ENCODE data around the gene PPP6R2. TPM values are rescaled to one million over a fixed set of nuclear protein-coding genes. Genes with fewer than 3 reads are reported as not detected.
"Not testable (repeated sequence)": the region's sequence is repeated elsewhere in the genome, so short reads cannot be mapped to it uniquely, and the experiment has no call there.

The PPP6R2 gene
- total and polyA plus RNA-seq, 2 donors = 45.4 to 45.7 TPM

- H3K9me3 ChIP-seq (ENCODE audit: control insufficient read depth in 2 of 2, insufficient read depth in 1 of 2, low read length in 1 of 2) = peaks cover 0 to 4% of the 10 kb centered on the region in 2 donors
- 99% methylated on average over 14 of the region's 14 CpGs for WGBS
Measured at GRCh38 chr22:50422046-50422445, 78.9 kb downstream of the PPP6R2 start.

GRCh38 chr22:50422961-50423815 is 80.1 kb downstream of the PPP6R2 start:
- peaks cover 0 to 4% of the 10 kb centered on the region in 2 donors for H3K9me3 ChIP-seq (ENCODE audit: control insufficient read depth in 2 of 2, insufficient read depth in 1 of 2, low read length in 1 of 2)
- 98% methylated on average over 21 of the region's 21 CpGs for WGBS
- no peaks in the 10 kb centered on the region for H3K27me3 ChIP-seq (ENCODE audit: control insufficient read depth in 2 of 2, insufficient read depth in 1 of 2, low read length in 1 of 2)
- no peak overlapping the region for H3K4me3 ChIP-seq (ENCODE audit: low read length in 2 of 2)
- H3K27ac ChIP-seq (ENCODE audit: low read depth in 1 of 2, low read length in 1 of 2) = no peak overlapping the region
- H3K4me1 ChIP-seq (ENCODE audit: control insufficient read depth in 2 of 2, insufficient read depth in 2 of 2, low read length in 2 of 2) = no peaks in the 10 kb centered on the region
- H3K36me3 ChIP-seq (ENCODE audit: control insufficient read depth in 2 of 2, insufficient read depth in 2 of 2, low read length in 1 of 2) = peaks cover 68 to 84% of the 10 kb centered on the region in 2 donors
- no peak for DNase-seq (ENCODE audit: low read depth in 6 of 9, low spot score in 9 of 9)

More at GRCh38 chr22:50422046-50422445, 78.9 kb downstream of the PPP6R2 start:
- no peak overlapping the region for H3K27ac ChIP-seq (ENCODE audit: low read depth in 1 of 2, low read length in 1 of 2)
- no peak overlapping the region for H3K4me3 ChIP-seq (ENCODE audit: low read length in 2 of 2)
- peaks cover 77 to 90% of the 10 kb centered on the region in 2 donors for H3K36me3 ChIP-seq (ENCODE audit: control insufficient read depth in 2 of 2, insufficient read depth in 2 of 2, low read length in 1 of 2)
- DNase-seq (ENCODE audit: low read depth in 6 of 9, low spot score in 9 of 9) = no peak
- no peaks in the 10 kb centered on the region for H3K27me3 ChIP-seq (ENCODE audit: control insufficient read depth in 2 of 2, insufficient read depth in 1 of 2, low read length in 1 of 2)
- H3K4me1 ChIP-seq (ENCODE audit: control insufficient read depth in 2 of 2, insufficient read depth in 2 of 2, low read length in 2 of 2) = no peaks in the 10 kb centered on the region

GRCh38 chr22:50423956-50424355 is 80.8 kb downstream of the PPP6R2 start:
- peaks cover 70 to 84% of the 10 kb centered on the region in 2 donors for H3K36me3 ChIP-seq (ENCODE audit: control insufficient read depth in 2 of 2, insufficient read depth in 2 of 2, low read length in 1 of 2)
- H3K4me3 ChIP-seq (ENCODE audit: low read length in 2 of 2) = no peak overlapping the region
- peaks cover 0 to 4% of the 10 kb centered on the region in 2 donors for H3K9me3 ChIP-seq (ENCODE audit: control insufficient read depth in 2 of 2, insufficient read depth in 1 of 2, low read length in 1 of 2)
- WGBS = 98% methylated on average over 14 of the region's 14 CpGs
- H3K27ac ChIP-seq (ENCODE audit: low read depth in 1 of 2, low read length in 1 of 2) = no peak overlapping the region
- H3K4me1 ChIP-seq (ENCODE audit: control insufficient read depth in 2 of 2, insufficient read depth in 2 of 2, low read length in 2 of 2) = no peaks in the 10 kb centered on the region
- DNase-seq (ENCODE audit: low read depth in 6 of 9, low spot score in 9 of 9) = no peak
- H3K27me3 ChIP-seq (ENCODE audit: control insufficient read depth in 2 of 2, insufficient read depth in 1 of 2, low read length in 1 of 2) = no peaks in the 10 kb centered on the region

DNA sequence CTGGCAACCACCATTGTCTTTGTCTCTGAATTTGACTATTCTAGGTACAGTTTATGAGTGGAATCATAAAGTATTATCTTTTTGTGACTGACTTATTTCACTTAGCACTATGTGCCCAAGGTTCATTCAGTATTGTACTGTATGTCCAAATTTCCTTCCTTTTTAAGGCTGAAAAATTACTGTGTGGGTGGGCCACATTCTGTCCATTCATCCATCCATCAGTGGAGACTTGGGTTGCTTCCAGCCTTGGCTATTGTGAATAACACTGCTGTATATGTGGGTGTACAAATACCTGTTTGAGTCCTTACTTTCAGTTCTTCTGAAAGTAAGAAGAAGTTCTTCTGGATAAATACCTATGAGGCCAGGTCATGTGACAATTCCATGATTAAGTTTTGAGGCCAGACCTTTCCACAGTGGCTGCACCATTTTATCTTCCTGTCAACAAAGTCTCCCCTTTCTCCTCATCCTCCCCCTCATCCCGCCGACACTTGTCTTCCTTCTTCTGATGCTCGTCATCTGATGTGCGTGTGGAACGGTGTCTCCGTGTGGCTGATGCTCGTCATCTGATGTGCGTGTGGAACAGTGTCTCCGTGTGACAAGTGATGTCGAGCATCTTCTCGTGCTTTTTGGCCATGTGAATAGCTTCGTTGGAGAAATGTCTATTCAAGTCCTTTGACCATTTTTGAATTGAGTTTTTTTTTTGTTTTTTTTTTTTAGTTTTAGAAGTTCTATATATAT is 82.2 kb downstream of the PPP6R2 start:
- peaks cover 65 to 84% of the 10 kb centered on the region in 2 donors for H3K36me3 ChIP-seq (ENCODE audit: control insufficient read depth in 2 of 2, insufficient read depth in 2 of 2, low read length in 1 of 2)
- H3K9me3 ChIP-seq (ENCODE audit: control insufficient read depth in 2 of 2, insufficient read depth in 1 of 2, low read length in 1 of 2) = peaks cover 0 to 4% of the 10 kb centered on the region in 2 donors
- H3K27me3 ChIP-seq (ENCODE audit: control insufficient read depth in 2 of 2, insufficient read depth in 1 of 2, low read length in 1 of 2) = no peaks in the 10 kb centered on the region
- H3K4me1 ChIP-seq (ENCODE audit: control insufficient read depth in 2 of 2, insufficient read depth in 2 of 2, low read length in 2 of 2) = no peaks in the 10 kb centered on the region
- DNase-seq (ENCODE audit: low read depth in 6 of 9, low spot score in 9 of 9) = no peak
- 98% methylated on average over 12 of the region's 12 CpGs for WGBS
- H3K27ac ChIP-seq (ENCODE audit: low read depth in 1 of 2, low read length in 1 of 2) = no peak overlapping the region
- no peak overlapping the region for H3K4me3 ChIP-seq (ENCODE audit: low read length in 2 of 2)

DNA sequence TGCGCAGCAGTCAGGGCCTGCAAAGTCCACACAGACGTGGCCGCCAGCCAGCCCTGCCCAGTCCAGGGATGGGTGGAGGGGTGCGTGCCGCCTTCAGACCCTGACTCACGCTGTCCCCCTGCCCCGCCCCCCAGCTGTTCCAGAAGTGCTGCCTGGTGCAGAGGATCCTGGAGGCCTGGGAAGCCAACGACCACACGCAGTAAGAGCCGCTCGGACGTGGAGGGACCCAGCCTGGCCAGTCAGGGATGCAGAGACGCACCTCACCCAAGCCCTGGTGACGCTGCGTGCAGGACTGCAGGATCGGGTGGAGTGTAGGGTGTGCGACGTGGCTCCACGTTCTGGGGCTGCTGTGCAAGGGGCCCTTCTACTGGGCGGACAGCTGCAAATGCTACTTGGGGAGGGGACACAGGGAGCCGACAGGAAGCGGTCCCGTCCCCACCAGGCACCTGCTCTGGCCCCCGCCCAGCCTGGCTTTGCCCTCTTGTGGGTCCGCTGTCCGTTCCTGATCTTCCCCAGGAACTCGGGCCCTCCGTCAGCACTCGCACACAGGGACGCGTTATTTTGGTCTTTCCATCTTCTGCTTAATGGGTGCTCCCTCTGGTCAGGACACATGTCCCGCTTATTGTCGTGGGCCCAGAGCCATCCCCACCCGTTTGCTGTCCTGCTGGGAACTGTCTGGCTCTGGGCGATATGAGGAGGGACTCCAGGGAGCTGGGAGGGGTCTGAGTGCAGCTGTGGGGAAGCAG is 89.2 kb downstream of the PPP6R2 start:
- no peak overlapping the region for H3K27ac ChIP-seq (ENCODE audit: low read depth in 1 of 2, low read length in 1 of 2)
- no peaks in the 10 kb centered on the region for H3K27me3 ChIP-seq (ENCODE audit: control insufficient read depth in 2 of 2, insufficient read depth in 1 of 2, low read length in 1 of 2)
- H3K4me3 ChIP-seq (ENCODE audit: low read length in 2 of 2) = no peak overlapping the region
- 97% methylated on average over 35 of the region's 35 CpGs for WGBS
- peaks cover 0 to 6% of the 10 kb centered on the region in 2 donors for H3K4me1 ChIP-seq (ENCODE audit: control insufficient read depth in 2 of 2, insufficient read depth in 2 of 2, low read length in 2 of 2)
- DNase-seq (ENCODE audit: low read depth in 6 of 9, low spot score in 9 of 9) = no peak
- no peaks in the 10 kb centered on the region for H3K9me3 ChIP-seq (ENCODE audit: control insufficient read depth in 2 of 2, insufficient read depth in 1 of 2, low read length in 1 of 2)
- peaks cover 70 to 76% of the 10 kb centered on the region in 2 donors for H3K36me3 ChIP-seq (ENCODE audit: control insufficient read depth in 2 of 2, insufficient read depth in 2 of 2, low read length in 1 of 2)

DNA sequence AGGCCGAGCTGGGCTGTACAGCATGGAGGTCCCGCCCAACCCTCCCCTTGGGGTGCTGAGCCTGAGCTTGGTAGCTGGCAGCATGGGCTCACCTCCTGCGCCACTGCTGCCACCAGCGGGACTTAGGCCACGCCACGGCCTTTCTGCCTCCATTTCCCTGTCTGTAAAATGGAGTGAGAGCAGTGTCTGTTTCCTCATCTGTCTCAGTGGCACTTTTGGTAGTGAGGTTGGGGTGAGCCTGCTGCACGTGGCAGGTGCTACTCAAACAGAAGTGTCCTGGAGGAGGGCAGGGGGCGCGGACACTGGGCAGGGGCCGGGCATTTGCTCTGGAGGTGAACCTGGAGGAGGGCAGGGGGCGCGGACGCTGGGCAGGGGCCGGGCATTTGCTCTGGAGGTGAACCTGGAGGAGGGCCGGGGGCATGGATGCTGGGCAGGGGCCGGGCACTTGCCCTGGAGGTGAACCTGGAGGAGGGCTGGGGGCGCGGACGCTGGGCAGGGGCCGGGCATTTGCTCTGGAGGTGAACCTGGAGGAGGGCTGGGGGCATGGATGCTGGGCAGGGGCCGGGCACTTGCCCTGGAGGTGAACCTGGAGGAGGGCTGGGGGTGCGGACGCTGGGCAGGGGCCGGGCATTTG is 89.9 kb downstream of the PPP6R2 start:
- H3K4me3 ChIP-seq (ENCODE audit: low read length in 2 of 2) = not testable (repeated sequence)
- 92% methylated on average over 20 of the region's 24 CpGs for WGBS

DNA sequence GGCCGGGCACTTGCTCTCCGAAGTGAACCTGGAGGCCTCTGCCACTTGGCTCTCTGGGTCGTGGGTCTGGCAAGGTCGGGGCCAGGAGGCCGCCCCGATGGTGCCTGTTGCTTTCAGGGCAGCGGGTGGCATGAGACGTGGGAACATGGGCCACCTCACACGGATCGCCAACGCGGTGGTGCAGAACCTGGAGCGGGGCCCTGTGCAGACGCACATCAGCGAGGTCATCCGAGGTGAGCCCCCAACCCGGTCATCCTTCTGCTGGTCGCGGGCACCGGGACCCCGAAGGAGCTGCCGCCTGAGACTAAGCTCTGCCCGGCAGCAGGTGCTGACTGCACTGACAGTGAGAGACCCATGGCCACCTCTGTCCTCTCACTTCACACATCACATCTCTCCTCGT is 91.7 kb downstream of the PPP6R2 start:
- no peaks in the 10 kb centered on the region for H3K9me3 ChIP-seq (ENCODE audit: control insufficient read depth in 2 of 2, insufficient read depth in 1 of 2, low read length in 1 of 2)
- H3K27me3 ChIP-seq (ENCODE audit: control insufficient read depth in 2 of 2, insufficient read depth in 1 of 2, low read length in 1 of 2) = no peaks in the 10 kb centered on the region
- no peak for DNase-seq (ENCODE audit: low read depth in 6 of 9, low spot score in 9 of 9)
- no peak overlapping the region for H3K4me3 ChIP-seq (ENCODE audit: low read length in 2 of 2)
- H3K4me1 ChIP-seq (ENCODE audit: control insufficient read depth in 2 of 2, insufficient read depth in 2 of 2, low read length in 2 of 2) = peaks cover 0 to 6% of the 10 kb centered on the region in 2 donors
- WGBS = 94% methylated on average over 24 of the region's 24 CpGs
- H3K27ac ChIP-seq (ENCODE audit: low read depth in 1 of 2, low read length in 1 of 2) = no peak overlapping the region
- H3K36me3 ChIP-seq (ENCODE audit: control insufficient read depth in 2 of 2, insufficient read depth in 2 of 2, low read length in 1 of 2) = peaks cover 80 to 85% of the 10 kb centered on the region in 2 donors

More for the DNA sequence above, 89.9 kb downstream of the PPP6R2 start:
- H3K36me3 ChIP-seq (ENCODE audit: control insufficient read depth in 2 of 2, insufficient read depth in 2 of 2, low read length in 1 of 2) = peaks cover 77 to 79% of the 10 kb centered on the region in 2 donors
- not testable (repeated sequence) for H3K4me1 ChIP-seq (ENCODE audit: control insufficient read depth in 2 of 2, insufficient read depth in 2 of 2, low read length in 2 of 2); DNase-seq (ENCODE audit: low read depth in 6 of 9, low spot score in 9 of 9); H3K27ac ChIP-seq (ENCODE audit: low read depth in 1 of 2, low read length in 1 of 2); H3K27me3 ChIP-seq (ENCODE audit: control insufficient read depth in 2 of 2, insufficient read depth in 1 of 2, low read length in 1 of 2); H3K9me3 ChIP-seq (ENCODE audit: control insufficient read depth in 2 of 2, insufficient read depth in 1 of 2, low read length in 1 of 2)

- WGBS = 95% methylated on average over 20 of the region's 20 CpGs
- Histone ChIP-seq H3K4me1 (ENCODE audit: control insufficient read depth in 2 of 2, insufficient read depth in 2 of 2, low read length in 2 of 2) (peaks cover 0 to 6% of the 10 kb centered on the region in 2 donors), H3K27me3 (ENCODE audit: control insufficient read depth in 2 of 2, insufficient read depth in 1 of 2, low read length in 1 of 2) (no peaks in the 10 kb centered on the region), H3K36me3 (ENCODE audit: control insufficient read depth in 2 of 2, insufficient read depth in 2 of 2, low read length in 1 of 2) (peaks cover 80 to 85% of the 10 kb centered on the region in 2 donors), H3K9me3 (ENCODE audit: control insufficient read depth in 2 of 2, insufficient read depth in 1 of 2, low read length in 1 of 2) (no peaks in the 10 kb centered on the region), H3K27ac (ENCODE audit: low read depth in 1 of 2, low read length in 1 of 2) (peak overlapping the region; percentile 50 to 70), H3K4me3 (ENCODE audit: low read length in 2 of 2) (no peak overlapping the region)
- no peak for DNase-seq (ENCODE audit: low read depth in 6 of 9, low spot score in 9 of 9)
Measured at GRCh38 chr22:50435291-50436014, 92.3 kb downstream of the PPP6R2 start.

Measured in thymus (tissue), 11 donors.